ENCODE data around the gene MAGI2.

GRCh38 chr7:79352323-79352722 lies 101.1 kb downstream of the MAGI2 start:
- TF ChIP-seq CTCF (IDR thresholded peaks at IDR 0.05): no peak
- no peak for TF ChIP-seq POLR2A (IDR thresholded peaks at IDR 0.05)
- TF ChIP-seq POLR2AphosphoS5 (IDR thresholded peaks at IDR 0.05; ENCODE audit: insufficient read depth in 1 of 2, low read depth in 1 of 2): no peak
